ENCODE measurements around the gene PRKAG3. TPM values are rescaled to one million over a fixed set of nuclear protein-coding genes. Genes with fewer than 3 reads are reported as not detected.
A peak's percentile ranks its signal among the peaks of the same experiment; 100 is the strongest.

The PRKAG3 gene
- total and polyA plus RNA-seq, 9 of the 15 experiments (the other 6 are each of a cell fraction or from before 2014, with no cell fraction given) = not detected

DNA sequence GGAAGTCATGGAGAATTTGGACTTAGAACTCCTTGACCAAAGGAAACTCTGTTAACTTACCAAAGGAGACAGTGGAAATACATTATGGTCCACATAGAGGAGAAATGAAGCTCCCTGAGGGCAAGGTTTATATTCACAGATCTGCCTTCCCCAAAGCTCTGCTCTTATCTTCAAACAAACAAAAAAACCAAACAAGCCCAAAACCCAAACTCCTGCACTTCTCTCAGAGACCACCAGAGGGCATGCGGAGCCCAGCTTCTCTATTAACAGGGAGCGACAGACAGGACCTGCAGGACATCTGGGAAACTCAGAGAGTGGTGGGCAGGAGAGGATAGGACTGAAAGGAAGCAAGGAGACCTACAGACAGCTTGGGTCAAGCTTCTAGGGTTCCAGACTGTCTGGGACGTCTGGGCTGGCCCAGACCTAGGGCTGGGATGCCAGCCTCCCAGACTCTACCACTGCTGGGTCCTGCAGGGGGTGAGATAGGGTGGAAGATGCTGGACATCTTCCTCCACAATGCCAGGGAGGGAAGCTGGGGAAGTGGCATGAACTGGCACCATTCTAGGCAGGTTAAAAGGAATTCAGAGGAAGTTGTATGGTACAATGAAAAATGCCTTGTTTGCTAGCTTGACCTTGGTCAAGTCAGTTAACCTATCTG is 45.1 kb upstream of the PRKAG3 start (continued):
- TF ChIP-seq ZNF699 (CRISPR knock-in tag; IDR thresholded peaks at IDR 0.05; ENCODE audit: insufficient replicate concordance) (no peak), NFIX (CRISPR knock-in tag; IDR thresholded peaks at IDR 0.05; ENCODE audit: low read depth) (no peak), RAD21 (CRISPR knock-in tag; conservative IDR thresholded peaks at IDR 0.05 in 1 of 2, IDR thresholded peaks at IDR 0.05 in 1 of 2) (peak; percentile 64 to 82), SETDB1 (IDR thresholded peaks at IDR 0.05; ENCODE audit: low read length) (no peak), MAZ (CRISPR knock-in tag; conservative IDR thresholded peaks at IDR 0.05 in 1 of 2, IDR thresholded peaks at IDR 0.05 in 1 of 2) (0 out of 4 replicates have a peak, but pooled peaks of 1 of the 2 experiments have one; percentile 30), BACH1 (tag; IDR thresholded peaks at IDR 0.05) (no peak), ZNF436 (CRISPR knock-in tag; IDR thresholded peaks at IDR 0.05) (no peak), CBX3 (IDR thresholded peaks at IDR 0.05; ENCODE audit: borderline replicate concordance in 1 of 2, low read length in 2 of 2) (peak in 1 of 2 experiments; percentile 58; a peak in 1 of 3 replicates), RHOXF2B (CRISPR knock-in tag; conservative IDR thresholded peaks at IDR 0.05) (no peak), HNRNPLL (IDR thresholded peaks at IDR 0.05; ENCODE audit: low read depth, low read length, poor library complexity, severe bottlenecking) (no peak), NKRF (IDR thresholded peaks at IDR 0.05; ENCODE audit: borderline replicate concordance) (no peak)
- TF ChIP-seq, protein P1, sequence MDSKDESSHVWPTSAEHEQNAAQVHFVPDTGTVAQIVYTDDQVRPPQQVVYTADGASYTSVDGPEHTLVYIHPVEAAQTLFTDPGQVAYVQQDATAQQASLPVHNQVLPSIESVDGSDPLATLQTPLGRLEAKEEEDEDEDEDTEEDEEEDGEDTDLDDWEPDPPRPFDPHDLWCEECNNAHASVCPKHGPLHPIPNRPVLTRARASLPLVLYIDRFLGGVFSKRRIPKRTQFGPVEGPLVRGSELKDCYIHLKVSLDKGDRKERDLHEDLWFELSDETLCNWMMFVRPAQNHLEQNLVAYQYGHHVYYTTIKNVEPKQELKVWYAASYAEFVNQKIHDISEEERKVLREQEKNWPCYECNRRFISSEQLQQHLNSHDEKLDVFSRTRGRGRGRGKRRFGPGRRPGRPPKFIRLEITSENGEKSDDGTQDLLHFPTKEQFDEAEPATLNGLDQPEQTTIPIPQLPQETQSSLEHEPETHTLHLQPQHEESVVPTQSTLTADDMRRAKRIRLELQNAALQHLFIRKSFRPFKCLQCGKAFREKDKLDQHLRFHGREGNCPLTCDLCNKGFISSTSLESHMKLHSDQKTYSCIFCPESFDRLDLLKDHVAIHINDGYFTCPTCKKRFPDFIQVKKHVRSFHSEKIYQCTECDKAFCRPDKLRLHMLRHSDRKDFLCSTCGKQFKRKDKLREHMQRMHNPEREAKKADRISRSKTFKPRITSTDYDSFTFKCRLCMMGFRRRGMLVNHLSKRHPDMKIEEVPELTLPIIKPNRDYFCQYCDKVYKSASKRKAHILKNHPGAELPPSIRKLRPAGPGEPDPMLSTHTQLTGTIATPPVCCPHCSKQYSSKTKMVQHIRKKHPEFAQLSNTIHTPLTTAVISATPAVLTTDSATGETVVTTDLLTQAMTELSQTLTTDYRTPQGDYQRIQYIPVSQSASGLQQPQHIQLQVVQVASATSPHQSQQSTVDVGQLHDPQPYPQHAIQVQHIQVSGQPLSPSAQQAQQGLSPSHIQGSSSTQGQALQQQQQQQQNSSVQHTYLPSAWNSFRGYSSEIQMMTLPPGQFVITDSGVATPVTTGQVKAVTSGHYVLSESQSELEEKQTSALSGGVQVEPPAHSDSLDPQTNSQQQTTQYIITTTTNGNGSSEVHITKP (IDR thresholded peaks at IDR 0.05; ENCODE audit: partially characterized antibody) = peak; percentile 57
- TF ChIP-seq, protein P2, sequence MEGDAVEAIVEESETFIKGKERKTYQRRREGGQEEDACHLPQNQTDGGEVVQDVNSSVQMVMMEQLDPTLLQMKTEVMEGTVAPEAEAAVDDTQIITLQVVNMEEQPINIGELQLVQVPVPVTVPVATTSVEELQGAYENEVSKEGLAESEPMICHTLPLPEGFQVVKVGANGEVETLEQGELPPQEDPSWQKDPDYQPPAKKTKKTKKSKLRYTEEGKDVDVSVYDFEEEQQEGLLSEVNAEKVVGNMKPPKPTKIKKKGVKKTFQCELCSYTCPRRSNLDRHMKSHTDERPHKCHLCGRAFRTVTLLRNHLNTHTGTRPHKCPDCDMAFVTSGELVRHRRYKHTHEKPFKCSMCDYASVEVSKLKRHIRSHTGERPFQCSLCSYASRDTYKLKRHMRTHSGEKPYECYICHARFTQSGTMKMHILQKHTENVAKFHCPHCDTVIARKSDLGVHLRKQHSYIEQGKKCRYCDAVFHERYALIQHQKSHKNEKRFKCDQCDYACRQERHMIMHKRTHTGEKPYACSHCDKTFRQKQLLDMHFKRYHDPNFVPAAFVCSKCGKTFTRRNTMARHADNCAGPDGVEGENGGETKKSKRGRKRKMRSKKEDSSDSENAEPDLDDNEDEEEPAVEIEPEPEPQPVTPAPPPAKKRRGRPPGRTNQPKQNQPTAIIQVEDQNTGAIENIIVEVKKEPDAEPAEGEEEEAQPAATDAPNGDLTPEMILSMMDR (IDR thresholded peaks at IDR 0.05 in 2 of 3, conservative IDR thresholded peaks at IDR 0.05 in 1 of 3; ENCODE audit: insufficient read depth in 2 of 3, low read depth in 1 of 3, low read length in 3 of 3) = peak; percentile 82 to 85 (median 84)

Data from K562 (cell line).